ENCODE measurements around the gene SMAD4.
"Not testable (repeated sequence)": the region's sequence is repeated elsewhere in the genome, so short reads cannot be mapped to it uniquely, and the experiment has no call there.

Gene SMAD4

DNA sequence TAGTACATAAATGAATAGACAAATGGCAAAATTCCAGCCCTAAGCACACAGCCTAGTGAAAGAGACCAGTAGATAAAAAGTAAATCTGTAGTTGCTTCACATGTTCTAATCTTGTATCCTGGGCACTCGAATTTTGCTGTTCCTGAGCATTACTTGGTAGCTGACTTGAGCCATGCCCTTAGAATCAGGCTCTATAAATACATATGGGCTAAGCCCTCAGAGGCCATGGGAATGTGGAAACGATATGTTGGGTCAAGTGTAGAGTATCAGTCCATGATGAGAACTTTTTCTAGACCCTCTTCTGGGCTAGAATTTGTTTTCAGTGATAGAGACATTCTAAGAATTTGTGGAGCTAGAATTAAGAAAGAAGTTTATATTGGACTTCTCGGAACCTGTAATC lies 40.3 kb upstream of the SMAD4 start:
- Histone ChIP-seq H3F3A (ENCODE audit: low read depth) (no peaks in the 10 kb centered on the region), H3K4me3 (ENCODE audit: low read length, poor library complexity, severe bottlenecking) (no peak overlapping the region), H3K9me2 (replicated peaks; ENCODE audit: low read depth, low read length) (no peaks in the 10 kb centered on the region), H3K9me3 (ENCODE audit: insufficient read depth, low read depth, low read length) (no peaks in the 10 kb centered on the region), H3K4me1 (ENCODE audit: insufficient read depth, low read length, poor library complexity, severe bottlenecking) (no peaks in the 10 kb centered on the region), H3K36me3 (ENCODE audit: insufficient read depth, low read length) (no peaks in the 10 kb centered on the region), H3K27me3 (ENCODE audit: insufficient read depth, low read length, poor library complexity, severe bottlenecking) (no peaks in the 10 kb centered on the region), H4K20me1 (ENCODE audit: insufficient read depth, low read length, poor library complexity, severe bottlenecking) (no peaks in the 10 kb centered on the region), H3K79me2 (ENCODE audit: insufficient read depth, low read length) (no peaks in the 10 kb centered on the region), H3K9ac (ENCODE audit: low read depth, low read length, poor library complexity, severe bottlenecking) (no peak overlapping the region), H3K4me2 (ENCODE audit: low read depth, low read length, poor library complexity, severe bottlenecking) (no peak overlapping the region), H2AFZ (ENCODE audit: low read length) (no peak overlapping the region)
- no peak for TF ChIP-seq EZH2phosphoT487 (IDR thresholded peaks at IDR 0.05; ENCODE audit: borderline replicate concordance)
- TF ChIP-seq CTCF (conservative IDR thresholded peaks at IDR 0.05; ENCODE audit: low read length) = no peak

GRCh38 chr18:50992351-50992762 lies 37.7 kb upstream of the SMAD4 start:
- Histone ChIP-seq H3K79me2 (ENCODE audit: insufficient read depth, low read length) (no peaks in the 10 kb centered on the region), H3K9ac (ENCODE audit: low read depth, low read length, poor library complexity, severe bottlenecking) (no peak overlapping the region), H3K9me3 (ENCODE audit: insufficient read depth, low read depth, low read length) (no peaks in the 10 kb centered on the region), H3F3A (ENCODE audit: low read depth) (no peaks in the 10 kb centered on the region), H3K36me3 (ENCODE audit: insufficient read depth, low read length) (no peaks in the 10 kb centered on the region), H4K20me1 (ENCODE audit: insufficient read depth, low read length, poor library complexity, severe bottlenecking) (no peaks in the 10 kb centered on the region), H3K27me3 (ENCODE audit: insufficient read depth, low read length, poor library complexity, severe bottlenecking) (no peaks in the 10 kb centered on the region), H3K4me3 (ENCODE audit: low read length, poor library complexity, severe bottlenecking) (no peak overlapping the region), H3K4me1 (ENCODE audit: insufficient read depth, low read length, poor library complexity, severe bottlenecking) (no peaks in the 10 kb centered on the region), H2AFZ (ENCODE audit: low read length) (no peak overlapping the region), H3K4me2 (ENCODE audit: low read depth, low read length, poor library complexity, severe bottlenecking) (no peak overlapping the region), H3K9me2 (replicated peaks; ENCODE audit: low read depth, low read length) (no peaks in the 10 kb centered on the region)
- TF ChIP-seq CTCF (conservative IDR thresholded peaks at IDR 0.05; ENCODE audit: low read length) (no peak), EZH2phosphoT487 (IDR thresholded peaks at IDR 0.05; ENCODE audit: borderline replicate concordance) (no peak)

- no peak overlapping the region for H3K4me2 ChIP-seq (ENCODE audit: low read depth, low read length, poor library complexity, severe bottlenecking)
- no peaks in the 10 kb centered on the region for H4K20me1 ChIP-seq (ENCODE audit: insufficient read depth, low read length, poor library complexity, severe bottlenecking)
- no peaks in the 10 kb centered on the region for H3K9me2 ChIP-seq (replicated peaks; ENCODE audit: low read depth, low read length)
- no peak for TF ChIP-seq EZH2phosphoT487 (IDR thresholded peaks at IDR 0.05; ENCODE audit: borderline replicate concordance)
- no peak for TF ChIP-seq CTCF (conservative IDR thresholded peaks at IDR 0.05; ENCODE audit: low read length)
- H3F3A ChIP-seq (ENCODE audit: low read depth) = no peaks in the 10 kb centered on the region
- H3K79me2 ChIP-seq (ENCODE audit: insufficient read depth, low read length) = no peaks in the 10 kb centered on the region
- H3K36me3 ChIP-seq (ENCODE audit: insufficient read depth, low read length) = no peaks in the 10 kb centered on the region
- H2AFZ ChIP-seq (ENCODE audit: low read length) = no peak overlapping the region
- H3K27me3 ChIP-seq (ENCODE audit: insufficient read depth, low read length, poor library complexity, severe bottlenecking) = no peaks in the 10 kb centered on the region
- no peak overlapping the region for H3K9ac ChIP-seq (ENCODE audit: low read depth, low read length, poor library complexity, severe bottlenecking)
- no peaks in the 10 kb centered on the region for H3K9me3 ChIP-seq (ENCODE audit: insufficient read depth, low read depth, low read length)
- no peaks in the 10 kb centered on the region for H3K4me1 ChIP-seq (ENCODE audit: insufficient read depth, low read length, poor library complexity, severe bottlenecking)
- H3K4me3 ChIP-seq (ENCODE audit: low read length, poor library complexity, severe bottlenecking) = no peak overlapping the region
Measured at GRCh38 chr18:50994031-50994430, 36.0 kb upstream of the SMAD4 start.

- H3K4me2 ChIP-seq (ENCODE audit: low read depth, low read length, poor library complexity, severe bottlenecking); H3K79me2 ChIP-seq (ENCODE audit: insufficient read depth, low read length); H3K4me3 ChIP-seq (ENCODE audit: low read length, poor library complexity, severe bottlenecking); H3K9ac ChIP-seq (ENCODE audit: low read depth, low read length, poor library complexity, severe bottlenecking); H3K9me2 ChIP-seq (replicated peaks; ENCODE audit: low read depth, low read length); H3F3A ChIP-seq (ENCODE audit: low read depth); H4K20me1 ChIP-seq (ENCODE audit: insufficient read depth, low read length, poor library complexity, severe bottlenecking); H3K9me3 ChIP-seq (ENCODE audit: insufficient read depth, low read depth, low read length); H3K4me1 ChIP-seq (ENCODE audit: insufficient read depth, low read length, poor library complexity, severe bottlenecking); H3K36me3 ChIP-seq (ENCODE audit: insufficient read depth, low read length); H3K27me3 ChIP-seq (ENCODE audit: insufficient read depth, low read length, poor library complexity, severe bottlenecking); H2AFZ ChIP-seq (ENCODE audit: low read length): not testable (repeated sequence)
Measured at GRCh38 chr18:51003174-51003573, 26.8 kb upstream of the SMAD4 start.
